Fibroblast of mammary gland (primary cell): Measurements from ENCODE around the gene RYR3.

Experiments
- DNase-seq: peaks from one replicate; pipeline ENCODE4 v3.0.0-alpha.2; 2010; ENCODE audit warnings: low read depth
- H3K4me3 ChIP-seq: 2 replicates; pipeline ENCODE4 v1.5.1; 2011; ENCODE audit warnings: low read depth, mild to moderate bottlenecking, low read length, moderate library complexity; ENCODE audit not compliant: control insufficient read depth
- CTCF ChIP-seq: conservative IDR thresholded peaks from 2 replicates; pipeline ENCODE4 v1.5.1; 2011; ENCODE audit warnings: low read depth, low read length, inconsistent platforms; ENCODE audit not compliant: control insufficient read depth, insufficient read depth

RYR3 gene

GRCh38 chr15:33449810-33450209 is 139.0 kb downstream of the RYR3 start:
- H3K4me3 ChIP-seq: no peak overlapping the region
- no peak for DNase-seq
- TF ChIP-seq CTCF: no peak

- H3K4me3 ChIP-seq: no peak overlapping the region
- no peak for TF ChIP-seq CTCF
- DNase-seq: no peak
These were observed 140.6 kb downstream of the RYR3 start for GRCh38 chr15:33451385-33451784.

GRCh38 chr15:33453761-33454160 is 143.0 kb downstream of the RYR3 start:
- DNase-seq: no peak
- TF ChIP-seq CTCF: no peak
- H3K4me3 ChIP-seq: no peak overlapping the region

- TF ChIP-seq CTCF: no peak
- H3K4me3 ChIP-seq: no peak overlapping the region
- no peak for DNase-seq
These were observed 143.6 kb downstream of the RYR3 start for GRCh38 chr15:33454346-33454745.

GRCh38 chr15:33454996-33455395 is 144.2 kb downstream of the RYR3 start:
- no peak for TF ChIP-seq CTCF
- H3K4me3 ChIP-seq: no peak overlapping the region
- DNase-seq: no peak

GRCh38 chr15:33458421-33458820 is 147.7 kb downstream of the RYR3 start:
- no peak for TF ChIP-seq CTCF
- H3K4me3 ChIP-seq: no peak overlapping the region
- DNase-seq: no peak

- no peak for TF ChIP-seq CTCF
- no peak overlapping the region for H3K4me3 ChIP-seq
- no peak for DNase-seq
These were observed 149.5 kb downstream of the RYR3 start for GRCh38 chr15:33460166-33460805.
